Sigmoid colon (tissue), 7 donors: ENCODE data around the gene FGF12. TPM values are rescaled to one million over a fixed set of nuclear protein-coding genes. Genes with fewer than 3 reads are reported as not detected.

Experiments
- DNase-seq: peaks from one replicate; pipeline ENCODE4 v3.0.0-alpha.2; 2019
- H3K27ac ChIP-seq, 4 donors: fragments of 200-600 bp; sonication (generic); one replicate each; pipeline ENCODE4 v1.5.1; 2016 to 2019; ENCODE audit warnings: mild to moderate bottlenecking in 1 of 4
- H3K27me3 ChIP-seq, 3 donors: fragments of 200-600 bp; sonication (generic); one replicate each; pipeline ENCODE4 v1.5.1; 2019; ENCODE audit warnings: mild to moderate bottlenecking in 1 of 3
- H3K36me3 ChIP-seq, 4 donors: fragments of 200-600 bp; sonication (generic); one replicate each; pipeline ENCODE4 v1.5.1; 2016 to 2019
- H3K4me1 ChIP-seq, 4 donors: fragments of 200-600 bp; sonication (generic); one replicate each; pipeline ENCODE4 v1.5.1; 2017 to 2019
- H3K4me3 ChIP-seq, 4 donors: fragments of 200-600 bp; sonication (generic); one replicate each; pipeline ENCODE4 v1.5.1; 2017 to 2019; ENCODE audit warnings: mild to moderate bottlenecking in 2 of 4, moderate library complexity in 1 of 4
- H3K9me3 ChIP-seq, 4 donors: fragments of 200-600 bp in 3 of 4; sonication (generic) in 3 of 4; one replicate each; pipeline versions ENCODE4 v1.5.1 to v1.6.1; 2013 to 2019
- EP300 ChIP-seq, 4 donors: sonication (generic); formaldehyde crosslinking; IDR thresholded peaks; one replicate each; pipeline ENCODE4 v1.6.1; 2017; ENCODE audit warnings: antibody characterized with exemption in 4 of 4
- POLR2A ChIP-seq, 2 donors: fragments of 450-650 bp; IDR thresholded peaks; one replicate each; pipeline ENCODE4 v1.6.1; 2016; ENCODE audit warnings: antibody characterized with exemption in 2 of 2, mild to moderate bottlenecking in 2 of 2, moderate library complexity in 2 of 2
- POLR2AphosphoS5 ChIP-seq, 4 donors: sonication (generic); formaldehyde crosslinking; IDR thresholded peaks; one replicate each; pipeline ENCODE4 v1.6.1; 2017; ENCODE audit warnings: antibody characterized with exemption in 4 of 4
- WGBS, 2 donors: extraction: QIAGEN DNeasy Blood & Tissue Kit; methylation state at CpG; one replicate each; pipeline ENCODE4 v1.1.7; 2013; 5-methylcytosine and 5-hydroxymethylcytosine counted together
- intact Hi-C: fragments of 100-400 bp; cut with DNase I; formaldehyde crosslinking; loops from one replicate; pipeline ENCODE4 v1.15.1; 2023
- polyA plus RNA-seq, 3 donors: library from polyadenylated mRNA; stranded (reverse); fragments of 200-250 nt; gene quantifications; one replicate each; pipeline ENCODE4 v1.2.3, GENCODE V29; 2013
- total RNA-seq, 4 donors: library from RNA; depleted of rRNA; stranded (reverse); fragments of >200 nt; gene quantifications; one replicate each; pipeline ENCODE4 v1.1.0, GENCODE V29; 2016
- TF ChIP-seq, protein P1 (sequence below), 4 experiments: fragments of 450-650 bp in 3 of 4; fragments of 200-600 bp in 1 of 4; IDR thresholded peaks; one replicate each; pipeline ENCODE4 v1.5.1; 2016 to 2019; ENCODE audit warnings: antibody characterized with exemption in 4 of 4, mild to moderate bottlenecking in 3 of 4, moderate library complexity in 2 of 4
- donor health status: healthy with polysubstance abuse.
- donor health status: Bipolar disorder and iron deficiency.
- donor health status: healthy.

FGF12 gene
- total and polyA plus RNA-seq, 7 donors: 0.32 to 7.8 (median 1.8) TPM

DNA sequence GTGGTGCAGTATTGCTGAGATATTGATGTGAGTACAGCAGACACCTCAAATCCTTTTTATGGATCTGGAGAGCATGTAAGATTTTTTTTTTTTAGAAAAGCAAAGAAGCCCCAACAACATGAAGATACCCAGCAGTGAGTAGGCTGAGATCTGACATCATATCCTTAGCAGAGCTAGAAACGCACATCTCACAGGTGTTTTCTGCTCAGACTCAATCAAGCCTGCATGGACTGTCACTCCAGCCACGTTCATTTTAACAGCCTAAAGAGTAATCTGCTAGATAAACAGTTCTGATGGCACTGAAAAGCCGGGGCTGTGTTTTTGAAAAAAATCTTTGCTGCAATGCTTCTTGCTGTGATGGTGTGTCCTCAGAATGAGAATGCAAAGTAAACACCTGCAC lies 544.2 kb downstream of the FGF12 start:
- no peaks in the 10 kb centered on the region for H3K4me1 ChIP-seq
- no peaks in the 10 kb centered on the region for H3K27me3 ChIP-seq
- TF ChIP-seq, protein P1, sequence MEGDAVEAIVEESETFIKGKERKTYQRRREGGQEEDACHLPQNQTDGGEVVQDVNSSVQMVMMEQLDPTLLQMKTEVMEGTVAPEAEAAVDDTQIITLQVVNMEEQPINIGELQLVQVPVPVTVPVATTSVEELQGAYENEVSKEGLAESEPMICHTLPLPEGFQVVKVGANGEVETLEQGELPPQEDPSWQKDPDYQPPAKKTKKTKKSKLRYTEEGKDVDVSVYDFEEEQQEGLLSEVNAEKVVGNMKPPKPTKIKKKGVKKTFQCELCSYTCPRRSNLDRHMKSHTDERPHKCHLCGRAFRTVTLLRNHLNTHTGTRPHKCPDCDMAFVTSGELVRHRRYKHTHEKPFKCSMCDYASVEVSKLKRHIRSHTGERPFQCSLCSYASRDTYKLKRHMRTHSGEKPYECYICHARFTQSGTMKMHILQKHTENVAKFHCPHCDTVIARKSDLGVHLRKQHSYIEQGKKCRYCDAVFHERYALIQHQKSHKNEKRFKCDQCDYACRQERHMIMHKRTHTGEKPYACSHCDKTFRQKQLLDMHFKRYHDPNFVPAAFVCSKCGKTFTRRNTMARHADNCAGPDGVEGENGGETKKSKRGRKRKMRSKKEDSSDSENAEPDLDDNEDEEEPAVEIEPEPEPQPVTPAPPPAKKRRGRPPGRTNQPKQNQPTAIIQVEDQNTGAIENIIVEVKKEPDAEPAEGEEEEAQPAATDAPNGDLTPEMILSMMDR (IDR thresholded peaks at IDR 0.05): no peak
- TF ChIP-seq POLR2A (IDR thresholded peaks at IDR 0.05) (no peak), POLR2AphosphoS5 (IDR thresholded peaks at IDR 0.05) (no peak), EP300 (IDR thresholded peaks at IDR 0.05) (no peak)
- WGBS, 2 donors: 21 to 46% methylated on average over 3 of the region's 3 CpGs
- intact Hi-C loops: loop anchor here (10.0 kb wide), 1 partner anchor 232 kb away; no protein-coding TSS in a partner anchor
- no peak for DNase-seq
- no peaks in the 10 kb centered on the region for H3K9me3 ChIP-seq
- no peak overlapping the region for H3K4me3 ChIP-seq
- no peak overlapping the region for H3K27ac ChIP-seq
- no peaks in the 10 kb centered on the region for H3K36me3 ChIP-seq

GRCh38 chr3:192181151-192181550 lies 546.2 kb downstream of the FGF12 start:
- 74 to 85% methylated on average over 4 of the region's 4 CpGs for WGBS, 2 donors
- H3K27ac ChIP-seq: no peak overlapping the region
- H3K4me1 ChIP-seq: no peaks in the 10 kb centered on the region
- TF ChIP-seq, protein P1 (IDR thresholded peaks at IDR 0.05): no peak
- TF ChIP-seq POLR2AphosphoS5 (IDR thresholded peaks at IDR 0.05) (no peak), POLR2A (IDR thresholded peaks at IDR 0.05) (no peak), EP300 (IDR thresholded peaks at IDR 0.05) (no peak)
- H3K36me3 ChIP-seq: no peaks in the 10 kb centered on the region
- no peak for DNase-seq
- no peak overlapping the region for H3K4me3 ChIP-seq
- H3K9me3 ChIP-seq: no peaks in the 10 kb centered on the region
- no peaks in the 10 kb centered on the region for H3K27me3 ChIP-seq
- intact Hi-C loops: loop anchor here (10.0 kb wide), 1 partner anchor 234 kb away; no protein-coding TSS in a partner anchor

GRCh38 chr3:192177383-192177782 lies 550.0 kb downstream of the FGF12 start:
- WGBS, 2 donors: 75 to 86% methylated on average over 3 of the region's 3 CpGs
- intact Hi-C loops: no loop called here
- TF ChIP-seq, protein P1 (IDR thresholded peaks at IDR 0.05): no peak
- TF ChIP-seq EP300 (IDR thresholded peaks at IDR 0.05) (no peak), POLR2AphosphoS5 (IDR thresholded peaks at IDR 0.05) (no peak), POLR2A (IDR thresholded peaks at IDR 0.05) (no peak)
- no peak overlapping the region for H3K4me3 ChIP-seq
- H3K27ac ChIP-seq: no peak overlapping the region
- H3K36me3 ChIP-seq: no peaks in the 10 kb centered on the region
- H3K27me3 ChIP-seq: no peaks in the 10 kb centered on the region
- DNase-seq: no peak
- no peaks in the 10 kb centered on the region for H3K9me3 ChIP-seq
- H3K4me1 ChIP-seq: no peaks in the 10 kb centered on the region

DNA sequence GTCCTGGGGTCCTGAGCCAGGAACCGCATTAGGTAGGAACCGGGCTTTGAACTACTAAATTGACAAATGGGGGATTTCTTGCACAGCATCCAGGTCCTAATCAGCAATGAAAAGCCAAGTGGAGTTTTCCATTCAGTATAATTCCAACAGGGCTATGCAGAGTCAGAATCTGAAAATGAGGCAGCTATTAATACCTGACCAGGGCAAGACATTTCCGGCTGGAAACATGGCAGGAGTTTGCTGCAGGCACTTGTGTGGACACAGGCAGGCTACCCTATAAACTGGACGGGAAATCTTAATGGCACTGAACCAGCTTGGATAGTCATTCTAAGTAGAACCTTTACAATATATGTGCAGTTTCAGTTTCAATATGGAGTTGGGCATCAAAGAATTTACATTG lies 553.1 kb downstream of the FGF12 start:
- no peaks in the 10 kb centered on the region for H3K27me3 ChIP-seq
- no peak overlapping the region for H3K27ac ChIP-seq
- H3K36me3 ChIP-seq: no peaks in the 10 kb centered on the region
- DNase-seq: no peak
- intact Hi-C loops: no loop called here
- TF ChIP-seq POLR2AphosphoS5 (IDR thresholded peaks at IDR 0.05) (no peak), EP300 (IDR thresholded peaks at IDR 0.05) (no peak), POLR2A (IDR thresholded peaks at IDR 0.05) (no peak)
- TF ChIP-seq, protein P1 (IDR thresholded peaks at IDR 0.05): no peak
- H3K4me1 ChIP-seq: no peaks in the 10 kb centered on the region
- no peaks in the 10 kb centered on the region for H3K9me3 ChIP-seq
- no peak overlapping the region for H3K4me3 ChIP-seq
- WGBS, 2 donors: 77 to 87% methylated on average over 4 of the region's 4 CpGs

DNA sequence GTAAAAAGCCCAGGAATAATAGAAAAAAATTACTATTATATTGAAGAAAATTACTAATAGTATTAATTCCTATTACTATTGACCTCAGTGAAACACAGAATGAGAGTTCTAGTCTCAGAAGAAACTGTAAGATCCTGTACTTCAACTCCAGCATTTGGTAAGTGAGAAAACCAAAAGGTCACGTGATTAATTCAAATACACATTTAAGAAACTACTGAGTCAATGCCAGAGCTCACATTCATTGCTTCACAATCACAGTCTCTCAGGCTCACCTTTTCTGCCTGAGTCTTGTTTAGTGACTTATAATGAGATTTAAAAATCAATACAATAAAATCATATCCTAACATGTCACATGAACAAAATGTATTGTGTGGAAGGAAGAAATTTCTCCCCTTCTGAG lies 556.1 kb downstream of the FGF12 start:
- TF ChIP-seq POLR2AphosphoS5 (IDR thresholded peaks at IDR 0.05): no peak
- TF ChIP-seq, protein P1 (IDR thresholded peaks at IDR 0.05): no peak
- no peak for TF ChIP-seq EP300 (IDR thresholded peaks at IDR 0.05)
- no peak for TF ChIP-seq POLR2A (IDR thresholded peaks at IDR 0.05)

More for the DNA sequence above, 556.1 kb downstream of the FGF12 start:
- Histone ChIP-seq H3K27me3 (no peaks in the 10 kb centered on the region), H3K4me1 (no peaks in the 10 kb centered on the region), H3K9me3 (no peaks in the 10 kb centered on the region), H3K36me3 (no peaks in the 10 kb centered on the region), H3K27ac (no peak overlapping the region), H3K4me3 (no peak overlapping the region)
- WGBS, 2 donors: 42 to 85% methylated on average over 1 of the region's 1 CpG
- intact Hi-C loops: no loop called here
- DNase-seq: no peak
